Activated CD4-positive, alpha-beta T cell treated with anti-CD3 and anti-CD28 coated beads, Interleukin-2, amount 50 U/mL, for 48 hours (primary cell): ENCODE data around the gene NPY5R.

Source experiments
- DNase-seq, 2 experiments: peaks; one replicate each; pipeline ENCODE4 v3.0.0-alpha.2; 2020

The NPY5R gene

GRCh38 chr4:163385466-163385865, 41.8 kb downstream of the NPY5R start:
- DNase-seq, result no peak

- no peak for DNase-seq
These were observed 48.1 kb downstream of the NPY5R start for GRCh38 chr4:163391756-163392155.

- DNase-seq, result no peak
These were observed 48.6 kb downstream of the NPY5R start for GRCh38 chr4:163392328-163392727.

GRCh38 chr4:163393471-163393870, 49.8 kb downstream of the NPY5R start:
- no peak for DNase-seq

- DNase-seq, result no peak
These were observed 51.4 kb downstream of the NPY5R start for GRCh38 chr4:163395055-163395454.

- DNase-seq, result no peak
These were observed 52.1 kb downstream of the NPY5R start for GRCh38 chr4:163395758-163396157.

GRCh38 chr4:163398238-163398637, 54.5 kb downstream of the NPY5R start:
- no peak for DNase-seq

GRCh38 chr4:163400911-163401310, 57.2 kb downstream of the NPY5R start:
- no peak for DNase-seq
